ENCODE results near the gene CAB39L.

CAB39L gene

DNA sequence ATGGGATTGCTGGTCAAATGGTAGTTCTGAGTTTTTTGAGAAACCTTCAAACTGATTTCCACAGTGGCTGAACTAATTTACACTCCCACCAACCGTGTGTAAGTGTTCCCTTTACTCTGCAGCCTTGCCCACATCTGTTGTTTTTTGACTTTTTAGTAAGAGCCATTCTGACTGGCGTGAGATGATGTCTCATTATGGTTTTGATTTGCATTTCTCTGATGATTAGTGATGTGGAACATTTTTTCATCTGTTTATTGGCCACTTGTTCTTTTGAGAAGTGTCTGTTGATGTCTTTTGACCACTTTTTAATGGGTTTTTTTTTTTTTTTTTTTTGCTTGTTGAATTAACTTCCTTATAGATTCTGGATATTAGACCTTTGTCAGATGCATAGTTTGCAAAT, 4.3 kb downstream of the CAB39L start:
- Histone ChIP-seq H3K27me3 (ENCODE audit: low read depth, low read length) (no peaks in the 10 kb centered on the region), H3K27ac (ENCODE audit: low read length) (no peak overlapping the region), H3K9me3 (ENCODE audit: control insufficient read depth in 1 of 2, low read length in 2 of 2) (no peaks in the 10 kb centered on the region), H3K4me1 (ENCODE audit: control insufficient read depth in 1 of 2, insufficient read depth in 2 of 2, low read length in 2 of 2) (peaks cover 0 to 5% of the 10 kb centered on the region in 2 donors), H3K4me3 (ENCODE audit: low read depth in 1 of 2, low read length in 2 of 2) (no peak overlapping the region), H3K36me3 (ENCODE audit: control insufficient read depth in 1 of 2, insufficient read depth in 2 of 2, low read length in 2 of 2) (no peaks in the 10 kb centered on the region)

DNA sequence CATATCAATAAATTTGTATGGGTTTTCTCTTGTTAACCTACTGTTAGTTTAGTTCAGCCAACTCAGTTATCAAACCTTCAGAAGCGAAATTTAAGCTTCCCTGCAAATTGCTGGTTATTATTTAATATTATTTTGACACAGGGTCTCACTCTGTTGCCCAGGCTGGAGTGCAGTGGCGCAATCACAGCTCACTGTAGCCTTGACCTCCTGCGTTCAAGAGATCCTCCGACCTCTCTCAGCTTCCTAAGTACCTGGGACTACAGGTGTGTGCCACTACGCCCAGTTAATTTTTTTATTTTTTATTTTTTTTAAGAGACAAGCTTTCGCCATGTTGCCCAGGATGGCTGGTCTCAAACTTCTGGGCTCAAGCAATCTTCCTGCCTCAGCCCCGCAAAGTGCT, 6.2 kb downstream of the CAB39L start:
- Histone ChIP-seq H3K4me1 (ENCODE audit: control insufficient read depth in 1 of 2, insufficient read depth in 2 of 2, low read length in 2 of 2) (no peaks in the 10 kb centered on the region), H3K36me3 (ENCODE audit: control insufficient read depth in 1 of 2, insufficient read depth in 2 of 2, low read length in 2 of 2) (peaks cover 0 to 7% of the 10 kb centered on the region in 2 donors), H3K4me3 (ENCODE audit: low read depth in 1 of 2, low read length in 2 of 2) (no peak overlapping the region), H3K9me3 (ENCODE audit: control insufficient read depth in 1 of 2, low read length in 2 of 2) (no peaks in the 10 kb centered on the region), H3K27ac (ENCODE audit: low read length) (no peak overlapping the region), H3K27me3 (ENCODE audit: low read depth, low read length) (no peaks in the 10 kb centered on the region)

DNA sequence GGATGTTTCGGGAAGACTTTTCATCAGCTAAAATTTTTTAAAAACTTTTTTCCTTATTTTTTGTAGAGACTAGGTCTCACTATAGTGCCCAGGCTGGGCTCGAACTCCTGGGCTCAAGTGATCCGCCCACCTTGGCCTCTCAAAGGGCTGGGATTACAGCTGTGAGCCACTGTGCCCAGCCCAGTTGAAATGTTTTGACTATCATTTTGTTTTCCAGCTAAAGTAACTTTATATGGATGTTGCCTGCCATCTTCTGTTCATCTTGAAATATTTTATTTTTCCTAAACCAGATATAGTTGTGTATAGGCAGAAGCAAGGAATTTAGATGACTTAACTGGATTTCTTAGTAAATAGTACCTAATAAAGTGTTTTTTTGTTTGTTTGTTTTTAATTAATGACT, 7.0 kb downstream of the CAB39L start:
- no peaks in the 10 kb centered on the region for H3K9me3 ChIP-seq (ENCODE audit: control insufficient read depth in 1 of 2, low read length in 2 of 2)
- H3K36me3 ChIP-seq (ENCODE audit: control insufficient read depth in 1 of 2, insufficient read depth in 2 of 2, low read length in 2 of 2), result peaks cover 0 to 7% of the 10 kb centered on the region in 2 donors
- H3K27ac ChIP-seq (ENCODE audit: low read length), result no peak overlapping the region
- no peaks in the 10 kb centered on the region for H3K27me3 ChIP-seq (ENCODE audit: low read depth, low read length)
- no peaks in the 10 kb centered on the region for H3K4me1 ChIP-seq (ENCODE audit: control insufficient read depth in 1 of 2, insufficient read depth in 2 of 2, low read length in 2 of 2)
- no peak overlapping the region for H3K4me3 ChIP-seq (ENCODE audit: low read depth in 1 of 2, low read length in 2 of 2)

DNA sequence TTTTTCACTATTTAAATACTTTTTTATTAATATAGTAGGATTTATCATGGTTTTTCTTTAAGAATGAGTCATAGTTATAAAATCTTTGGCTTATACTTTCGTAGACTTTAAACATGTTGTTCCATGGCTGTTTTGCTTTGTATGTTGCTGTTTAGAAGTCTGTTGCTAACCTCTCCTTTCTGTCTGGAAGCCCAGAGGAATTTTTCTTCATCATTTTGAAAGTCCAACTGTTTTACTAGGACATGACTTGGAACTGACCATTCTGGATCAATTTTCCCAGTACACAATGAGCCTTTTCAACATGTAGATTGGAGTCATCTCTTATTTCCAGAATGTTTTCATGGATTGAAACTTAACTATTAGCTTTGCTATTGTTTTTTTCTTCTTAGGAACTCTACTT, 7.9 kb downstream of the CAB39L start:
- H3K36me3 ChIP-seq (ENCODE audit: control insufficient read depth in 1 of 2, insufficient read depth in 2 of 2, low read length in 2 of 2), result peaks cover 0 to 7% of the 10 kb centered on the region in 2 donors
- no peak overlapping the region for H3K4me3 ChIP-seq (ENCODE audit: low read depth in 1 of 2, low read length in 2 of 2)
- no peaks in the 10 kb centered on the region for H3K9me3 ChIP-seq (ENCODE audit: control insufficient read depth in 1 of 2, low read length in 2 of 2)
- H3K27ac ChIP-seq (ENCODE audit: low read length), result no peak overlapping the region
- H3K4me1 ChIP-seq (ENCODE audit: control insufficient read depth in 1 of 2, insufficient read depth in 2 of 2, low read length in 2 of 2), result no peaks in the 10 kb centered on the region
- H3K27me3 ChIP-seq (ENCODE audit: low read depth, low read length), result no peaks in the 10 kb centered on the region

DNA sequence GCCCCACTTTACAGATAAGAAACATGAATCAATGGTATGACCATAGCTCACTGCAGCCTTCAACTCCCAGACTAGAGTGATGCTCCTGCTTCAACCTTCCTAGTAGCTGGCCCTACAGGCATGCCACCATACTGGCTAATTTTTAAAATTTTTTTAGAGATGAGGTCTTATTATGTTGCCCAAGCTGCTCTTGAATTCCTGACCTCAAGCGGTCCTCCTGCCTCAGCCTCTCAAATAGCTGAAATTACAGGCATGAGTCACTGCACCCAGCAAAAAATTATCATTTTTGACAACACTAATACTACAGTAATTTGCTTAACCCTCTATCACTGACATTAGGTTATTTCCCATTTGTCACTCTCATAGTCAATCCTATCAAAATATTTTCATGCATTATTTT, 14.7 kb downstream of the CAB39L start:
- Histone ChIP-seq H3K9me3 (ENCODE audit: control insufficient read depth in 1 of 2, low read length in 2 of 2) (no peaks in the 10 kb centered on the region), H3K4me1 (ENCODE audit: control insufficient read depth in 1 of 2, insufficient read depth in 2 of 2, low read length in 2 of 2) (no peaks in the 10 kb centered on the region), H3K36me3 (ENCODE audit: control insufficient read depth in 1 of 2, insufficient read depth in 2 of 2, low read length in 2 of 2) (peaks cover 0 to 7% of the 10 kb centered on the region in 2 donors), H3K27ac (ENCODE audit: low read length) (no peak overlapping the region), H3K27me3 (ENCODE audit: low read depth, low read length) (no peaks in the 10 kb centered on the region), H3K4me3 (ENCODE audit: low read depth in 1 of 2, low read length in 2 of 2) (no peak overlapping the region)

GRCh38 chr13:49428041-49428763, 15.7 kb downstream of the CAB39L start:
- H3K27me3 ChIP-seq (ENCODE audit: low read depth, low read length), result no peaks in the 10 kb centered on the region
- H3K9me3 ChIP-seq (ENCODE audit: control insufficient read depth in 1 of 2, low read length in 2 of 2), result no peaks in the 10 kb centered on the region
- H3K36me3 ChIP-seq (ENCODE audit: control insufficient read depth in 1 of 2, insufficient read depth in 2 of 2, low read length in 2 of 2), result no peaks in the 10 kb centered on the region
- H3K4me1 ChIP-seq (ENCODE audit: control insufficient read depth in 1 of 2, insufficient read depth in 2 of 2, low read length in 2 of 2), result no peaks in the 10 kb centered on the region
- H3K4me3 ChIP-seq (ENCODE audit: low read depth in 1 of 2, low read length in 2 of 2), result no peak overlapping the region
- no peak overlapping the region for H3K27ac ChIP-seq (ENCODE audit: low read length)

GRCh38 chr13:49424011-49424560, 19.8 kb downstream of the CAB39L start:
- no peaks in the 10 kb centered on the region for H3K9me3 ChIP-seq (ENCODE audit: control insufficient read depth in 1 of 2, low read length in 2 of 2)
- no peaks in the 10 kb centered on the region for H3K4me1 ChIP-seq (ENCODE audit: control insufficient read depth in 1 of 2, insufficient read depth in 2 of 2, low read length in 2 of 2)
- H3K4me3 ChIP-seq (ENCODE audit: low read depth in 1 of 2, low read length in 2 of 2), result no peak overlapping the region
- H3K36me3 ChIP-seq (ENCODE audit: control insufficient read depth in 1 of 2, insufficient read depth in 2 of 2, low read length in 2 of 2), result no peaks in the 10 kb centered on the region
- H3K27me3 ChIP-seq (ENCODE audit: low read depth, low read length), result no peaks in the 10 kb centered on the region
- H3K27ac ChIP-seq (ENCODE audit: low read length), result no peak overlapping the region

GRCh38 chr13:49421391-49421790, 22.5 kb downstream of the CAB39L start:
- Histone ChIP-seq H3K4me1 (ENCODE audit: control insufficient read depth in 1 of 2, insufficient read depth in 2 of 2, low read length in 2 of 2) (no peaks in the 10 kb centered on the region), H3K4me3 (ENCODE audit: low read depth in 1 of 2, low read length in 2 of 2) (no peak overlapping the region), H3K36me3 (ENCODE audit: control insufficient read depth in 1 of 2, insufficient read depth in 2 of 2, low read length in 2 of 2) (no peaks in the 10 kb centered on the region), H3K27ac (ENCODE audit: low read length) (no peak overlapping the region), H3K9me3 (ENCODE audit: control insufficient read depth in 1 of 2, low read length in 2 of 2) (no peaks in the 10 kb centered on the region), H3K27me3 (ENCODE audit: low read depth, low read length) (no peaks in the 10 kb centered on the region)

- no peak overlapping the region for H3K4me3 ChIP-seq (ENCODE audit: low read depth in 1 of 2, low read length in 2 of 2)
- no peaks in the 10 kb centered on the region for H3K4me1 ChIP-seq (ENCODE audit: control insufficient read depth in 1 of 2, insufficient read depth in 2 of 2, low read length in 2 of 2)
- H3K9me3 ChIP-seq (ENCODE audit: control insufficient read depth in 1 of 2, low read length in 2 of 2), result no peaks in the 10 kb centered on the region
- H3K27ac ChIP-seq (ENCODE audit: low read length), result no peak overlapping the region
- no peaks in the 10 kb centered on the region for H3K36me3 ChIP-seq (ENCODE audit: control insufficient read depth in 1 of 2, insufficient read depth in 2 of 2, low read length in 2 of 2)
- H3K27me3 ChIP-seq (ENCODE audit: low read depth, low read length), result no peaks in the 10 kb centered on the region
Observed at GRCh38 chr13:49419276-49419675, 24.6 kb downstream of the CAB39L start.

DNA sequence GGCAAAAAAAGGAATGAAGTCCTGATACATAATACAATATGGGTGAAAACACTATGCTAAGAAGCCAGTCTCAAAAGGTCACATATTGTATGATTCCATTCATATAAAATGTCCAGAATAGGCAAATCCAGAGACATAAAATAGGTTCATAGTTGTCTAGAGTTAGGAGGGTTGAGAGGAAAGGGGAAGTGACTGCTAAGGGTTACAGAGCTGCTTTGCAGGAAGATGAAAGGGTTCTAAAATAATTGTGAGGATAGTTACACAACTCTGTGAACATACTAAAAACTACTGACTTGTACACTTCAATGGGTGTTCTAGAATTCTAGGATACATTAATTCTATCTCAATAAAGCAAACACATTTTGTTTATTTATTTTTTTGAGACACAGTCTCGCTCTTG, 25.7 kb downstream of the CAB39L start:
- Histone ChIP-seq H3K27ac (ENCODE audit: low read length) (no peak overlapping the region), H3K36me3 (ENCODE audit: control insufficient read depth in 1 of 2, insufficient read depth in 2 of 2, low read length in 2 of 2) (no peaks in the 10 kb centered on the region), H3K9me3 (ENCODE audit: control insufficient read depth in 1 of 2, low read length in 2 of 2) (no peaks in the 10 kb centered on the region), H3K27me3 (ENCODE audit: low read depth, low read length) (no peaks in the 10 kb centered on the region), H3K4me3 (ENCODE audit: low read depth in 1 of 2, low read length in 2 of 2) (no peak overlapping the region), H3K4me1 (ENCODE audit: control insufficient read depth in 1 of 2, insufficient read depth in 2 of 2, low read length in 2 of 2) (no peaks in the 10 kb centered on the region)

DNA sequence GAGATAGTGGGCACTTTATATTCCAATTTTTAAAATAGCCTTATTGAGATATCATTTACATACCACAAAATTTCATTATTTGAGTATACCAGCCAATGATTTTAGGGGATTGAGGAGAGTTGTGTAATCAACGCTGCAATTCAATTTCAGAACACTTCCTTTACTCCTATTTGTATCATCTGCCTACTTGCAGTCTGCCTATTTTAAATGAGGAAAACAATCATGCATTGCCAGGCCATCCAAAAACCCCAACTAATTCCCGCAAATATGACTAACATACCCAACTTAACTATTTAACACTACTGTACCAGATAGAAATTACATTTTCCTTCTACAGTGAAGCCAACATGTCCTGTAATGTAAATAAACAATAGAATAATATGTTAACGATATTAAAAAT, 26.7 kb downstream of the CAB39L start:
- Histone ChIP-seq H3K36me3 (ENCODE audit: control insufficient read depth in 1 of 2, insufficient read depth in 2 of 2, low read length in 2 of 2) (no peaks in the 10 kb centered on the region), H3K9me3 (ENCODE audit: control insufficient read depth in 1 of 2, low read length in 2 of 2) (no peaks in the 10 kb centered on the region), H3K27me3 (ENCODE audit: low read depth, low read length) (no peaks in the 10 kb centered on the region), H3K27ac (ENCODE audit: low read length) (no peak overlapping the region), H3K4me1 (ENCODE audit: control insufficient read depth in 1 of 2, insufficient read depth in 2 of 2, low read length in 2 of 2) (no peaks in the 10 kb centered on the region), H3K4me3 (ENCODE audit: low read depth in 1 of 2, low read length in 2 of 2) (no peak overlapping the region)

DNA sequence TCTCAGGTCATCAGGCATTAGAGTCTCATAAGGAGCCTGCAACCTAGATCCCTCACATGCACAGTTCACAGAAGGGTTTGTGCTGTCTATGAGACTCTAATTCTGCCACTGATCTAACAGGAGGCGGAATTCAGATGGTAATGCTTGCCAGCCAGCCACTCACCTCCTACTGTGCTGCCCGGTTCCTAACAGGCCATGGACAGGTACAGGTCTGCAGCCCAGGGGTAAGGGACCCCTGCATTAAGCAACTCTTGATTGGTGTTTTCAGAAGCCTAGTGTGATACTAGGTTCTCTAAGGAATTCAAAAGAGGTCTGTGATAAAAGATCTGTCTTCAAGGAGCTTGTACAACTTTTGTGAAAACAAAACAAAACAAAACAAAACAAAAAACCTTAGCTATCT, 31.1 kb downstream of the CAB39L start:
- no peak overlapping the region for H3K27ac ChIP-seq (ENCODE audit: low read length)
- no peak overlapping the region for H3K4me3 ChIP-seq (ENCODE audit: low read depth in 1 of 2, low read length in 2 of 2)
- no peaks in the 10 kb centered on the region for H3K27me3 ChIP-seq (ENCODE audit: low read depth, low read length)
- H3K4me1 ChIP-seq (ENCODE audit: control insufficient read depth in 1 of 2, insufficient read depth in 2 of 2, low read length in 2 of 2), result no peaks in the 10 kb centered on the region
- H3K9me3 ChIP-seq (ENCODE audit: control insufficient read depth in 1 of 2, low read length in 2 of 2), result no peaks in the 10 kb centered on the region
- no peaks in the 10 kb centered on the region for H3K36me3 ChIP-seq (ENCODE audit: control insufficient read depth in 1 of 2, insufficient read depth in 2 of 2, low read length in 2 of 2)

All from muscle layer of duodenum (tissue), 2 donors.